Ovary (tissue), 9 donors: ENCODE measurements around the gene KIF6. TPM values are rescaled to one million over a fixed set of nuclear protein-coding genes. Genes with fewer than 3 reads are reported as not detected.
"Not testable (repeated sequence)": the region's sequence is repeated elsewhere in the genome, so short reads cannot be mapped to it uniquely, and the experiment has no call there.

Experiments used
- DNase-seq, 5 donors: peaks; one replicate each; pipeline ENCODE4 v3.0.0-alpha.2; 2019 to 2020
- H3K27ac ChIP-seq, 2 donors: fragments of 200-600 bp; one replicate each; pipeline versions ENCODE4 v1.5.1 to v1.8.0; 2019 to 2022
- H3K27me3 ChIP-seq: fragments of 200-600 bp; one replicate; pipeline ENCODE4 v1.8.0; 2022
- H3K36me3 ChIP-seq: fragments of 200-600 bp; sonication (generic); one replicate; pipeline ENCODE4 v1.5.1; 2019
- H3K4me1 ChIP-seq: one replicate; pipeline ENCODE4 v1.8.1; 2013; ENCODE audit warnings: mild to moderate bottlenecking, moderate library complexity; ENCODE audit not compliant: insufficient read depth
- H3K4me3 ChIP-seq: fragments of 200-600 bp; sonication (generic); one replicate; pipeline ENCODE4 v1.5.1; 2017
- H3K9me3 ChIP-seq, 2 donors: fragments of 200-600 bp in 1 of 2; sonication (generic) in 1 of 2; one replicate each; pipeline versions ENCODE4 v1.5.1 to v1.8.1; 2013 to 2019; ENCODE audit warnings: mild to moderate bottlenecking in 1 of 2, moderate library complexity in 1 of 2
- EP300 ChIP-seq: sonication (generic); formaldehyde crosslinking; IDR thresholded peaks from one replicate; pipeline ENCODE4 v1.6.1; 2017; ENCODE audit warnings: antibody characterized with exemption
- POLR2A ChIP-seq: fragments of 450-650 bp; IDR thresholded peaks from one replicate; pipeline ENCODE4 v1.6.1; 2017; ENCODE audit warnings: antibody characterized with exemption, mild to moderate bottlenecking, moderate library complexity
- whole genome bisulfite sequencing, 3 donors: extraction: QIAGEN DNeasy Blood & Tissue Kit in 1 of 3; methylation state at CpG; one replicate each; pipeline versions ENCODE4 v1.1.5 to v1.1.7; 2013 to 2017; 5-methylcytosine and 5-hydroxymethylcytosine counted together
- intact Hi-C, 4 donors: fragments of 100-400 bp; cut with DNase I; formaldehyde crosslinking; loops; one replicate each; pipeline versions ENCODE4 v1.11.0 to v1.15.1; 2022 to 2023
- polyA plus RNA-seq, 2 donors: library from polyadenylated mRNA; stranded (reverse); fragments of 200-250 nt in 1 of 2; fragments of 350-450 nt in 1 of 2; fragmentation: Illumina TruSeq in 1 of 2; extraction: RNeasy Lipid Tissue Mini Kit (QIAGEN cat#74804) in 1 of 2; gene quantifications; one replicate each; pipeline ENCODE4 v1.2.3, GENCODE V29; 2013 to 2014
- total RNA-seq, 7 donors: library from RNA; depleted of rRNA in 2 of 7; stranded (reverse); fragments of >200 nt in 2 of 7; fragmentation: NEBNext Ultra II Directional in 3 of 7; extraction: Animal tissue kit (Norgen Biotek cat#: 25700) in 3 of 7; gene quantifications; one replicate each; pipeline versions ENCODE4 v1.1.0 to v1.2.4, GENCODE V29; 2016 to 2023
- TF ChIP-seq, protein P1 (sequence below), 3 donors: fragments of 450-650 bp in 2 of 3; fragments of 200-600 bp in 1 of 3; IDR thresholded peaks; one replicate each; pipeline versions ENCODE4 v1.5.1 to v1.8.0; 2016 to 2022; ENCODE audit warnings: antibody characterized with exemption in 3 of 3, mild to moderate bottlenecking in 1 of 3
- donor health status: DM: no; HTN: no; CAD: no; lungs with moderate emphysema.
- donor health status: DM: no; HTN: no; CAD: no.
- donor health status: Bipolar disorder and iron deficiency.
- donor health status: DM: yes; HTN: yes; CAD: no.
- donor health status: DM: no; HTN: no; CAD: no.
- donor health status: DM: yes; HTN: yes; CAD: no.

KIF6 gene
- total and polyA plus RNA-seq, 9 donors = 0.12 to 2.1 (median 0.82) TPM

DNA sequence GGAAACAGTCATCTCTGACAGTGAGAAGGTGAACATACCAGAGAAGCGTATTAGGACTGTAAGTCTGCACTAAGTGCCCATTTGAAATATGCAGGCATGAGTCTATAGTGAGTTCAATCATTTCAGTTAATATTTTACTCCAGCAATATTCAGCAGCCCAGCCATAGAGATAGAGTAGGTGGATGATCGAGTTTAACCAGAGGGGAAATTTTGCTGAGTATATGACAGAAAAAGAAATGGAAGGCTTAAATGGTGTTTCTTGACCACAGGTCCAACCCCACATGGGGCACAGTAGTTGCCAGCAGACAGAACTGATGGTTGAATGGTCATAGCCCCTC lies 39.8 kb downstream of the KIF6 start:
- Histone ChIP-seq H3K27me3 (no peaks in the 10 kb centered on the region), H3K27ac (no peak overlapping the region), H3K9me3 (no peaks in the 10 kb centered on the region), H3K36me3 (no peaks in the 10 kb centered on the region), H3K4me3 (no peak overlapping the region), H3K4me1 (no peaks in the 10 kb centered on the region)
- DNase-seq = no peak
- WGBS, 3 donors = 91 to 96% (median 93%) methylated on average over 2 of the region's 2 CpGs
- intact Hi-C loops = no loop called here
- TF ChIP-seq, protein P1, sequence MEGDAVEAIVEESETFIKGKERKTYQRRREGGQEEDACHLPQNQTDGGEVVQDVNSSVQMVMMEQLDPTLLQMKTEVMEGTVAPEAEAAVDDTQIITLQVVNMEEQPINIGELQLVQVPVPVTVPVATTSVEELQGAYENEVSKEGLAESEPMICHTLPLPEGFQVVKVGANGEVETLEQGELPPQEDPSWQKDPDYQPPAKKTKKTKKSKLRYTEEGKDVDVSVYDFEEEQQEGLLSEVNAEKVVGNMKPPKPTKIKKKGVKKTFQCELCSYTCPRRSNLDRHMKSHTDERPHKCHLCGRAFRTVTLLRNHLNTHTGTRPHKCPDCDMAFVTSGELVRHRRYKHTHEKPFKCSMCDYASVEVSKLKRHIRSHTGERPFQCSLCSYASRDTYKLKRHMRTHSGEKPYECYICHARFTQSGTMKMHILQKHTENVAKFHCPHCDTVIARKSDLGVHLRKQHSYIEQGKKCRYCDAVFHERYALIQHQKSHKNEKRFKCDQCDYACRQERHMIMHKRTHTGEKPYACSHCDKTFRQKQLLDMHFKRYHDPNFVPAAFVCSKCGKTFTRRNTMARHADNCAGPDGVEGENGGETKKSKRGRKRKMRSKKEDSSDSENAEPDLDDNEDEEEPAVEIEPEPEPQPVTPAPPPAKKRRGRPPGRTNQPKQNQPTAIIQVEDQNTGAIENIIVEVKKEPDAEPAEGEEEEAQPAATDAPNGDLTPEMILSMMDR (IDR thresholded peaks at IDR 0.05) = no peak
- TF ChIP-seq POLR2A (no peak), EP300 (no peak)

DNA sequence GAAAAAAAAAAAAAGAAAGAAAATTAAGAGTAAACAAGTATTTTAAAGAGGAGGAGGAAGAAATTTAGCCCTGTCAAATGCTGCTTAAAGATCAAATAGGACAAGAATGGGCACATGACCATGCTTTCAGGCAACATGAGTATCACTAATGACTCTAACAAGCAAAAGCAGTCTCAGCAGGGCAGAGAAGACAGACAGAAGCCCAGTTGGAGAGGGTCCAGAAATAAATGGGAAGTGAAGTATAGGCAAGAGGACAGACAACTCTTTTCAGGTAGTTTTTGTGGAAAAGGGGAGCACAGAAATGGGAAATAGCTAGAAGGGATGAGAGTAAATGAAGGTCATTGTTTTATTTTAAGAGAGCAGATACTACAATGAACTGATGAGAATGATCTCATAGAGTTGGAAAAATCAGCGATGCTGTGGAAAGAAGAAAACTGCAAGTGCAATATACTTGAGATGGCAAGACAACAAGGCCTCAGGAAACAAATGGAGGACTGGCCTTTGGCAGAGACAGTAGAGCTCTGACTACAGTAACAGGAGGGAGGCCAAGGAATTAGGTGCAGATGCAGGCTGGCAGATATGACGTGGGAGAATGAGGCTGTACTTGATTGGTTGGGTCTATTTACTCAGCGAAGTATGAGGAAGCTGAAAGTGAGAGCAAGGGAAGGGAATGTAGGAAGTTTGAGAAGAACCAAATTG lies 40.3 kb downstream of the KIF6 start:
- TF ChIP-seq EP300 (no peak), POLR2A (no peak)
- TF ChIP-seq, protein P1 (IDR thresholded peaks at IDR 0.05) = no peak
- 79 to 83% (median 81%) methylated on average over 3 of the region's 3 CpGs for WGBS, 3 donors
- no peak overlapping the region for H3K4me3 ChIP-seq
- intact Hi-C loops = no loop called here
- no peak overlapping the region for H3K27ac ChIP-seq
- H3K27me3 ChIP-seq = no peaks in the 10 kb centered on the region
- no peaks in the 10 kb centered on the region for H3K36me3 ChIP-seq
- no peaks in the 10 kb centered on the region for H3K9me3 ChIP-seq
- no peak for DNase-seq
- no peaks in the 10 kb centered on the region for H3K4me1 ChIP-seq

DNA sequence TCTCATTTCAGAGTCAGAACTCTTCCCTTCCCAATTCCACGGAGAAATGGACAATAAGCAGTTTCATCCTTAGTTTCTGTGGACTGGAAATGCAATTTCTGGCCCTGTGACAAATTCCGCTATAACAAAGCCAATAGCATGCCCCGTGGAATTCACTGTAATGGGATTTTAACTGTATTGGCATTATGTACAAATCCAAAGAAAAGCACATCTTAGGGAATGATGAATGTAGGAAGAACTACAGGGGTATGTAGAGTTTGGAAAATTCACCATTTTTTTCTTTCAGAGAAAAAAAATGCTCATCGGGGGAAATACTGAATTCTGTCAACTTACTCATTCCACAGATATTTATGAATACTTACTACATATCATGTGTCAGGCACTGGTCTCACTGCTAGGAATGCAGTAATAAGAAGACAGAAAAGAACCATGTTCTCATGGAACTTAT lies 43.5 kb downstream of the KIF6 start:
- Histone ChIP-seq H3K27ac (no peak overlapping the region), H3K4me3 (no peak overlapping the region), H3K9me3 (no peaks in the 10 kb centered on the region), H3K36me3 (no peaks in the 10 kb centered on the region), H3K27me3 (no peaks in the 10 kb centered on the region), H3K4me1 (no peaks in the 10 kb centered on the region)
- TF ChIP-seq, protein P1 (IDR thresholded peaks at IDR 0.05) = no peak
- TF ChIP-seq EP300 (no peak), POLR2A (no peak)
- DNase-seq = no peak
- intact Hi-C loops = no loop called here
- 23 to 36% (median 27%) methylated on average over 4 of the region's 4 CpGs for WGBS, 3 donors

DNA sequence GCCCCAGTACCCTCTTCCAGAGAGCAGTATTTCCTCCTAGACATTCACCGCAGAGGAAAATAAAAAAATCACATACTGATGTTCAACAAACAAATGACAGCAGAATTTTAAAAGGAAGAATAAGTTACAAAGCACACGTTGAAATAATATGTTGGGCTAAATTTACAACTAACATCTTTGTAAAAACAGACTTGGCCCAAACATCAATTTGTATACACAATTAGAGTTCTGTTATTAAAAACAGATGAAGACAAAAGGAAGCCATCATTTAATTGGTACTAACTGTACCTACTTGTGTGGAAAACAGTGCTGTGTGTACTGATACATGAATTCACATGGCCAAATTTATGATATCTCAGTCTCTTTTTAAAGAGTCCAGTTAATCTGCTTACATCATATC lies 46.3 kb downstream of the KIF6 start:
- no peak overlapping the region for H3K4me3 ChIP-seq
- intact Hi-C loops = no loop called here
- H3K27ac ChIP-seq = no peak overlapping the region
- H3K4me1 ChIP-seq = no peaks in the 10 kb centered on the region
- 35 to 55% (median 45%) methylated on average over 2 of the region's 2 CpGs for WGBS, 3 donors
- H3K9me3 ChIP-seq = no peaks in the 10 kb centered on the region
- no peaks in the 10 kb centered on the region for H3K36me3 ChIP-seq
- H3K27me3 ChIP-seq = no peaks in the 10 kb centered on the region
- TF ChIP-seq POLR2A (no peak), EP300 (no peak)
- TF ChIP-seq, protein P1 (IDR thresholded peaks at IDR 0.05) = no peak
- DNase-seq = no peak

DNA sequence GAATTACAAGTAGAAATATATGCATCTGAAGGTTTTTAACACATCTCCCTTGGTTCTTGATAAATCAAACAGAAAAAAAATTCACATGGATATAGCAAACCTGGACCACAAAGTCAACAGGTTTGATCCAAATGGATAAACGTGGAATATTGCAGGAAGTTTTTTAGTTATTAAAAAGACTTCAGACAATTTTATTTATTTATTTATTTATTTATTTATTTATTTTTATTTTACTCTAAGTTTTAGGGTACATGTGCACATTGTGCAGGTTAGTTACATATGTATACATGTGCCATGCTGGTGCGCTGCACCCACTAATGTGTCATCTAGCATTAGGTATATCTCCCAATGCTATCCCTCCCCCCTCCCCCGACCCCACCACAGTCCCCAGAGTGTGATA lies 47.9 kb downstream of the KIF6 start:
- DNase-seq, H3K4me1 ChIP-seq, H3K27me3 ChIP-seq, H3K36me3 ChIP-seq, H3K4me3 ChIP-seq, intact Hi-C loops, H3K27ac ChIP-seq, H3K9me3 ChIP-seq: not testable (repeated sequence)
- WGBS, 3 donors = 89 to 96% (median 95%) methylated on average over 2 to 3 of the region's 3 CpGs
